Central memory CD8-positive, alpha-beta T cell (primary cell): ENCODE measurements around the gene LGALS7.

ENCODE experiments used
- ATAC-seq: fragments of 150-1000 bp; cut with Tn5 transposase; replicated peaks from 2 replicates; pipeline ENCODE4 v1.10.0; 2022; ENCODE audit warnings: mild to moderate bottlenecking, moderate FRiP score, moderate number of reproducible peaks; ENCODE audit not compliant: poor library complexity, severe bottlenecking; ENCODE audit errors: extremely low read depth
- DNase-seq, 2 donors: peaks; one replicate each; pipeline ENCODE4 v3.0.0; 2021; ENCODE audit warnings: low spot score in 2 of 2
- H3K27ac Mint-ChIP-seq: one replicate; pipeline ENCODE4 v1.8.0; 2022; ENCODE audit warnings: low read depth, mild to moderate bottlenecking, moderate library complexity, mixed read lengths
- H3K27me3 Mint-ChIP-seq: one replicate; pipeline ENCODE4 v1.8.0; 2022; ENCODE audit warnings: mixed read lengths
- H3K36me3 Mint-ChIP-seq: one replicate; pipeline ENCODE4 v1.8.0; 2022; ENCODE audit warnings: mild to moderate bottlenecking, moderate library complexity, mixed read lengths; ENCODE audit not compliant: insufficient read depth
- H3K4me1 Mint-ChIP-seq: one replicate; pipeline ENCODE4 v1.8.0; 2022; ENCODE audit warnings: mixed read lengths
- H3K4me3 Mint-ChIP-seq: one replicate; pipeline ENCODE4 v1.8.0; 2022; ENCODE audit warnings: mild to moderate bottlenecking, moderate library complexity, mixed read lengths
- H3K9me3 Mint-ChIP-seq: one replicate; pipeline ENCODE4 v1.8.0; 2022; ENCODE audit warnings: mixed read lengths

The LGALS7 gene

GRCh38 chr19:38730470-38730730 is 42.9 kb downstream of the LGALS7 start:
- Mint-ChIP-seq H3K4me3 (no peak overlapping the region), H3K27me3 (no peaks in the 10 kb centered on the region), H3K9me3 (no peaks in the 10 kb centered on the region), H3K36me3 (peaks cover 41% of the 10 kb centered on the region), H3K27ac (peak overlapping the region; percentile 60), H3K4me1 (peaks cover 52% of the 10 kb centered on the region)
- DNase-seq (no peak), ATAC-seq (no peak)

DNA sequence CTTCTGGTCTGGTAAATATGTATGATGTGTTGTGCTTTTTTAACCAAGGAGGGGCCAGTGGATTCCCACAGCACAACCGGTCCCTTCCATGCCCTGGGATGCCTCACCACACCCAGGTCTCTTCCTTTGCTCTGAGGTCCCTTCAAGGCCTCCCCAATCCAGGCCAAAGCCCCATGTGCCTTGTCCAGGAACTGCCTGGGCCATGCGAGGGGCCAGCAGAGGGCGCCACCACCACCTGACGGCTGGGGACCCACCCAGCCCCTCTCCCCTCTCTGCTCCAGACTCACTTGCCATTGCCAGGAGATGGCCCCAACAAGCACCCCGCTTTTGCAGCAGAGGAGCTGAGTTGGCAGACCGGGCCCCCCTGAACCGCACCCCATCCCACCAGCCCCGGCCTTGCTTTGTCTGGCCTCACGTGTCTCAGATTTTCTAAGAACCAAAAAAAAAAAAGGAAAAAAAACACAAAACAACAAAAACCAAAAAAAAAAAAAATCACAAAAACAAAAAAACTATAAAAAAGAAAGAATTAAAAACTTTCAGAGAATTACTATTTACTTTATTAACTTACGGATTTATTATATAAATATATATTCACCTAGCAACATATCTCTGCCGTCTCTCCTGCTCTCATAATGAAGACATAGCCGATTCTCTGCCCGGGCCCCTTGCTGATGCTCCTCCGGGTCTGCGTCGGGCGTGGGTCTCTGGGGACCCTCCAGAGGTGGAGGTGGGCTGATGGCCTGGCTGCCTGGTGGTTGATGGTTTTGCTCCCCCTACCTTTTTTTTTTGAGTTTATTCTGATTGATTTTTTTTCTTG is 43.5 kb downstream of the LGALS7 start:
- ATAC-seq (peak; percentile 43), DNase-seq (peak; percentile 48 to 57)
- Mint-ChIP-seq H3K27ac (peak overlapping the region; percentile 79), H3K36me3 (peaks cover 41% of the 10 kb centered on the region), H3K9me3 (no peaks in the 10 kb centered on the region), H3K4me1 (peaks cover 47% of the 10 kb centered on the region), H3K4me3 (no peak overlapping the region), H3K27me3 (no peaks in the 10 kb centered on the region)

DNA sequence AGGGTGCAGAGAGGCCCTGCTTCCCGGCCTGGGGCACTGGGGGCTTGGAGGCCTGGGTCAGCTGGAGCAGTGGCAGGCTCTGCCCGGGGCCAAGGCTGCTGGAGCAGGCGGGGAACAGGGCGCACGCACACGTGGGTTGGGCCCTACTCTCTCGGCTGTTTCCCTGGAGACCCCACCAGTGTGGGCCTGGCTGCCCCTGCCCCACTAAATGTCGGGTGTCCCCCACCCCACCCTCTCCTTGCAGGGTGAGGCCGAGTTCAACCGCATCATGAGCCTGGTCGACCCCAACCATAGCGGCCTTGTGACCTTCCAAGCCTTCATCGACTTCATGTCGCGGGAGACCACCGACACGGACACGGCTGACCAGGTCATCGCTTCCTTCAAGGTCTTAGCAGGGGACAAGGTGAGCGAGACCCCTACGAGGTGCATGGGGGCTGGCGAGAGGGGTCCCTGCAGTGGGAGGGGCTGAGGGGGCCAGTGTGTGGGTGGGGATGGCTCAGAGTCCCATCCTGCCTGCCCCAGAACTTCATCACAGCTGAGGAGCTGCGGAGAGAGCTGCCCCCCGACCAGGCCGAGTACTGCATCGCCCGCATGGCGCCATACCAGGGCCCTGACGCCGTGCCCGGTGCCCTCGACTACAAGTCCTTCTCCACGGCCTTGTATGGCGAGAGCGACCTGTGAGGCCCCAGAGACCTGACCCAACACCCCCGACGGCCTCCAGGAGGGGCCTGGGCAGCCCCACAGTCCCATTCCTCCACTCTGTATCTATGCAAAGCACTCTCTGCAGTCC is 44.4 kb downstream of the LGALS7 start:
- no peak for ATAC-seq
- peaks cover 39% of the 10 kb centered on the region for H3K36me3 Mint-ChIP-seq

DNA sequence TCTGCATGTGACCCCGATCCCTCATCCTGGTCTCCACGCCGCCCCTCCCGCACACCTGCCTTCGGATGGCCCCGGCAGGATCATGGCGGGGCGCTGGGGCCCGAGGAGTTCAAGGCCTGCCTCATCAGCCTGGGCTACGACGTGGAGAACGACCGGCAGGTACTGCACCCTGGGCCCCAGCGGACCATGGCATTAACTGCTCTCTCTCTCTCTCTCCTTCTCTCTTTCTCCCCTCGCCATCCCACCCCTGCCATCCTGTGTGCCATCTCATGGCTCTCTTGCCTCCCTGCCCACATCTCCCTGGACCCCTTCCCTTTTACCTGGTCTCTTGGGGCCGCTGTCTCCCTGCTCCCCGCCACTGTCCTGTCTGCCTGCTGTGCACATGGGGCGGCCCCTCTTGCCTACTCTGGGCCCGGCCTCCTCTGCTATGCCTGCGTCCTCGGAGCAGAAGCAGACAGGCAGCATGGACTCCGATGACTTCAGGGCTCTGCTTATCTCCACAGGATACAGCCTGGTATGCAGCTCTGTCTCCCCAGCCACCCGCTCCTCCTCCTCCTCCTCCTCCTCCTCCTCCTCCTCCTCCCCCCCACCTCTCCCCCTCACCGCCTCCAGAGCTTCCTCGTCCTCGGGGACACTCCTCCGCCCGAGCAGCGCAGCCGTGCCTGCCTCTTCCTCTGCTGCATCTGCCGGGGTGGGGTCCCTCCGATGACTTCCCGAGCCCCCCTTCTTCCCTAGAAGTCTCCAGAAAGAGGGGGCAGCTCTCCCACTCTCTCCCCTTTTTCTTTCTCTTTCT is 45.3 kb downstream of the LGALS7 start:
- no peak overlapping the region for H3K4me3 Mint-ChIP-seq
- H3K36me3 Mint-ChIP-seq: peaks cover 41% of the 10 kb centered on the region
- no peaks in the 10 kb centered on the region for H3K27me3 Mint-ChIP-seq
- H3K4me1 Mint-ChIP-seq: peaks cover 35% of the 10 kb centered on the region
- no peaks in the 10 kb centered on the region for H3K9me3 Mint-ChIP-seq
- peak overlapping the region; percentile 58 for H3K27ac Mint-ChIP-seq
- no peak for DNase-seq
- ATAC-seq: no peak

More for the DNA sequence above, 44.4 kb downstream of the LGALS7 start:
- no peaks in the 10 kb centered on the region for H3K9me3 Mint-ChIP-seq
- DNase-seq: no peak
- H3K27ac Mint-ChIP-seq: peak overlapping the region; percentile 79
- no peak overlapping the region for H3K4me3 Mint-ChIP-seq
- no peaks in the 10 kb centered on the region for H3K27me3 Mint-ChIP-seq
- H3K4me1 Mint-ChIP-seq: peaks cover 38% of the 10 kb centered on the region

GRCh38 chr19:38727306-38727867 is 45.9 kb downstream of the LGALS7 start:
- no peaks in the 10 kb centered on the region for H3K9me3 Mint-ChIP-seq
- H3K27me3 Mint-ChIP-seq: no peaks in the 10 kb centered on the region
- ATAC-seq (no peak), DNase-seq (no peak)
- peak overlapping the region; percentile 58 for H3K27ac Mint-ChIP-seq
- H3K36me3 Mint-ChIP-seq: peaks cover 38% of the 10 kb centered on the region
- no peak overlapping the region for H3K4me3 Mint-ChIP-seq
- H3K4me1 Mint-ChIP-seq: peaks cover 29% of the 10 kb centered on the region

- Mint-ChIP-seq H3K4me1 (peaks cover 23% of the 10 kb centered on the region), H3K27ac (peak overlapping the region; percentile 4), H3K27me3 (no peaks in the 10 kb centered on the region), H3K4me3 (no peak overlapping the region), H3K36me3 (peaks cover 36% of the 10 kb centered on the region), H3K9me3 (no peaks in the 10 kb centered on the region)
- peak; percentile 71 for ATAC-seq
- DNase-seq: no peak
Measured at GRCh38 chr19:38726761-38727301, 46.5 kb downstream of the LGALS7 start.

DNA sequence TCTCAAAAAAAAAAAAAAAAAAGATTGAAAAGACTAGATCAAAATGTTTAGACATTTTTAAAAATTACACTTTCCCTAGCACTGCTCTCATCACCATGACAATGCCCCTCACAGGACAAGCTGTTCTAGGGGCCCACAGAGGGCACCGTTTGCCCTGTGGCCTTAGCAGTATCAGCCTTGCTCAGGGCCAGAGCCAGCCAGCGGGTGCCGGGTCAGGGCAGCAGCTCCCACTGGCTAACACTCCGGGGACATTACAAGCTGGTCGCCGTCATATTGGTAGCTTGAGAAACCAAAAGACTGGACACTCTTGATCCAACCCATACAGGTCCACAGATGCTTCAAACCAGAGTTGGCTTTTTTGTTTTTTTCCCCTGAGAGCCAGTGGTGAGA is 47.0 kb downstream of the LGALS7 start:
- Mint-ChIP-seq H3K9me3 (no peaks in the 10 kb centered on the region), H3K36me3 (peaks cover 39% of the 10 kb centered on the region), H3K27ac (peak overlapping the region; percentile 4), H3K4me3 (no peak overlapping the region), H3K27me3 (no peaks in the 10 kb centered on the region), H3K4me1 (peaks cover 19% of the 10 kb centered on the region)
- ATAC-seq: no peak
- no peak for DNase-seq

DNA sequence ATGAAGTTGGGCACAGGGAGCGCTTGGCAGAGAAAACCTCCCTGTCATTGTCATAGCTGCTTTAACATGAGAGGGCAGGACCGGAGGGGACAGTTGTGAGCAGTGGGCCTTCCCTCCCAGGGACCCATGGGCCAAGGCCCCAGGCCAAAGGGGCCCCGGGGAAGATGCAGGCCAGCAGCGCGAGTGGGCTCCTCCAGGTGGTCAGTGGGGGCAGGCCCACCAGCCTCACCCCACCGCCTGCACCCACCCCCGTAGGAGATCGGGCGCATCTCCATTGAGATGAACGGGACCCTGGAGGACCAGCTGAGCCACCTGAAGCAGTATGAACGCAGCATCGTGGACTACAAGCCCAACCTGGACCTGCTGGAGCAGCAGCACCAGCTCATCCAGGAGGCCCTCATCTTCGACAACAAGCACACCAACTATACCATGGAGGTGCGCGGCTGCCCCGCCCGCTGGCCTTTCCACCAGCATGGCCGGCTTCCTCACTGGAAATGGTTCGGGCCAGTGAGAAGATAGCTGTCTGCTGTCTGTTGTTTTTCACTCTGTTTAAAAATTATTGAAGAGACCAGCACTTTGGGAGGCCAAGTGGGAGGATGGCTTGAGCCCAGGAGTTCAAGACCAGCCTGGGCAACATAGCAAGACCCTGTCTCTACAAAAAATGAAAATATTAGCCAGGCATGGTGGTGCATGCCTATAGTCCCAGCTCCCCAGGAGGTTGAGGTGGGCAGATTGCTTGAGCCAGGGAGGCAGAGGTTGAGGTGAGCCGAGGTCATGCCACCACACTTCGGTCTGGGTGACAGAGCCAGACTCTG is 47.6 kb downstream of the LGALS7 start:
- Mint-ChIP-seq H3K27ac (peak overlapping the region; percentile 4), H3K9me3 (no peaks in the 10 kb centered on the region), H3K4me1 (peaks cover 19% of the 10 kb centered on the region), H3K36me3 (peaks cover 42% of the 10 kb centered on the region), H3K27me3 (no peaks in the 10 kb centered on the region), H3K4me3 (no peak overlapping the region)
- no peak for DNase-seq
- ATAC-seq: no peak

GRCh38 chr19:38723990-38724854 is 49.1 kb downstream of the LGALS7 start:
- Mint-ChIP-seq H3K4me1 (peaks cover 6% of the 10 kb centered on the region), H3K27me3 (no peaks in the 10 kb centered on the region), H3K27ac (no peak overlapping the region), H3K4me3 (no peak overlapping the region), H3K36me3 (peaks cover 34% of the 10 kb centered on the region), H3K9me3 (no peaks in the 10 kb centered on the region)
- no peak for DNase-seq
- ATAC-seq: no peak

GRCh38 chr19:38723606-38723965 is 49.7 kb downstream of the LGALS7 start:
- H3K4me3 Mint-ChIP-seq: no peak overlapping the region
- peaks cover 34% of the 10 kb centered on the region for H3K36me3 Mint-ChIP-seq
- ATAC-seq: no peak
- no peaks in the 10 kb centered on the region for H3K9me3 Mint-ChIP-seq
- peaks cover 6% of the 10 kb centered on the region for H3K4me1 Mint-ChIP-seq
- H3K27ac Mint-ChIP-seq: no peak overlapping the region
- H3K27me3 Mint-ChIP-seq: no peaks in the 10 kb centered on the region
- DNase-seq: no peak

DNA sequence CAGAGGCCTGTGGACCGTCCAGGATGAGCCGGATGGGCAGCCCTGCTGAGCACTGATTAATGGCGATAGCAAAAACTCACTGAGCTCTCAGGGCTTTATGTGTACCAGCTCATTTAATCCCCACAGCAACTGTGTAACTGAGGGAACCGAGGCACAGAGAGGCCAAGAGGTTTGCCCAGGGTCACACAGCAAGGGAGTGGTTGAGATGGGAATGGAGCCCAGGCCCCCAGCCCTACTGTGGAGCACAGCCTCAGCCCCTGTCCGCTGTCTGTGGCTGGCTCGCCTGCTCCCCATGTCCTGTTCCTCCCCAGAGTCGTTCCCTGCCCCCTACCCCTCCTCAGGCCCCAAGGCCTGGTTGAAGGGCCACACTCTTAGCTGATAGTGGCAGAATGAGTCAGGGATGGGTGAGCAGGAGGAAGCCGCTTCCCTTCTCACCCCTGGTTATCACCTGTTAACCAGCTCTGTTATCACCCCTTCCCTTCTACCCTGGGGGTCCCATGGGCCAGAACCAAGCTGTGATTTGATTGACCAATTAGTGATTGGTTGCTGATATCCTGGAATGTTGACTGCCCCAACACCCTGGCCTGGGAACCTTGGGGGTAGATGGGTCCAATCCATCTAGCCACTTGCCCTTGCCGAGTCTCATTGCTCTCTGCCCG is 50.2 kb downstream of the LGALS7 start:
- H3K36me3 Mint-ChIP-seq: peaks cover 36% of the 10 kb centered on the region
- H3K9me3 Mint-ChIP-seq: no peaks in the 10 kb centered on the region
- ATAC-seq (no peak), DNase-seq (no peak)
- H3K4me1 Mint-ChIP-seq: peaks cover 4% of the 10 kb centered on the region
- no peak overlapping the region for H3K27ac Mint-ChIP-seq
- H3K27me3 Mint-ChIP-seq: no peaks in the 10 kb centered on the region
- H3K4me3 Mint-ChIP-seq: no peak overlapping the region
